PC-3 (cell line): ENCODE data around the gene KLRC1. TPM values are rescaled to one million over a fixed set of nuclear protein-coding genes. Genes with fewer than 3 reads are reported as not detected.

ENCODE experiments used
- ATAC-seq: fragments of 200-7000 bp; cut with Tn5 transposase; 2 replicates; pipeline ENCODE4 v1.9.1; 2020; ENCODE audit warnings: mild to moderate bottlenecking, moderate library complexity
- Bru-seq: library from RNA; stranded (reverse); fragments of 400-500 nt; gene quantifications from one replicate; lab custom pipeline; 2021; lab: Mats Ljungman, UMichigan
- BruChase-seq, 2 experiments: library from RNA; stranded (reverse); fragments of 400-500 nt; gene quantifications; one replicate each; lab custom pipeline; 2021; lab: Mats Ljungman, UMichigan
- BruUV-seq: library from RNA; stranded (reverse); fragments of 400-500 nt; replicated peaks from 2 replicates; lab custom pipeline; 2021; lab: Mats Ljungman, UMichigan
- CTCF ChIA-PET: fragments of 300-600 bp; sonication (Branson Sonifier 250); formaldehyde crosslinking; loops from one replicate; lab custom pipeline; 2022; ENCODE audit warnings: antibody characterized with exemption; lab: Charles Lee
- POLR2A ChIA-PET: fragments of 300-600 bp; sonication (Branson Sonifier 250); formaldehyde crosslinking; loops from one replicate; lab custom pipeline; 2022; ENCODE audit warnings: antibody characterized with exemption; ENCODE audit not compliant: unreplicated experiment; lab: Charles Lee
- DNase-seq: peaks from one replicate; pipeline ENCODE4 v3.0.0-alpha.2; 2015
- H2AFZ ChIP-seq: fragments of 300-600 bp; sonication (generic); 2 replicates; pipeline ENCODE4 v1.6.0; 2016; ENCODE audit warnings: antibody characterized with exemption, low read length
- H3F3A ChIP-seq: fragments of 300-600 bp; sonication (generic); one replicate; pipeline ENCODE4 v1.6.0; 2017; ENCODE audit warnings: antibody characterized with exemption, low read length, control low read depth, mild to moderate bottlenecking; ENCODE audit not compliant: unreplicated experiment
- H3K27ac ChIP-seq: fragments of 300-600 bp; sonication (generic); 2 replicates; pipeline ENCODE4 v1.5.1; 2016; ENCODE audit warnings: mild to moderate bottlenecking, low read length
- H3K27me3 ChIP-seq: fragments of 300-600 bp; sonication (generic); 2 replicates; pipeline ENCODE4 v1.6.1; 2016; ENCODE audit warnings: low read length, mixed read lengths
- H3K36me3 ChIP-seq: fragments of 300-600 bp; sonication (generic); 2 replicates; pipeline ENCODE4 v1.6.1; 2016; ENCODE audit warnings: low read depth, mixed run types, low read length, mixed read lengths
- H3K4me1 ChIP-seq: fragments of 300-600 bp; sonication (generic); 2 replicates; pipeline ENCODE4 v1.5.1; 2016; ENCODE audit warnings: low read length; ENCODE audit not compliant: insufficient read depth
- H3K4me2 ChIP-seq: fragments of 300-600 bp; sonication (generic); 2 replicates; pipeline ENCODE4 v1.6.0; 2016; ENCODE audit warnings: low read length
- H3K4me3 ChIP-seq: fragments of 300-600 bp; sonication (generic); 2 replicates; pipeline ENCODE4 v1.5.1; 2016; ENCODE audit warnings: mild to moderate bottlenecking, low read length, mixed read lengths
- H3K79me2 ChIP-seq: fragments of 300-600 bp; sonication (generic); 2 replicates; pipeline ENCODE4 v1.6.1; 2017; ENCODE audit warnings: low read length, mixed read lengths
- H3K9ac ChIP-seq: fragments of 300-600 bp; sonication (generic); 2 replicates; pipeline ENCODE4 v1.6.0; 2016; ENCODE audit warnings: mild to moderate bottlenecking, low read length
- H3K9me2 ChIP-seq: fragments of 300-600 bp; sonication (generic); replicated peaks from 2 replicates; pipeline ENCODE4 v1.6.1; 2016; ENCODE audit warnings: mixed run types, low read length, mixed read lengths
- H3K9me3 ChIP-seq: fragments of 300-600 bp; sonication (generic); 2 replicates; pipeline ENCODE4 v1.6.1; 2016; ENCODE audit warnings: low read length, mixed read lengths
- H4K20me1 ChIP-seq: fragments of 300-600 bp; sonication (generic); 2 replicates; pipeline ENCODE4 v1.6.1; 2016; ENCODE audit warnings: low read length, mixed read lengths
- EZH2 ChIP-seq: fragments of 300-600 bp; sonication (generic); IDR thresholded peaks from one replicate; pipeline ENCODE4 v1.6.1; 2017; ENCODE audit warnings: antibody characterized with exemption, mild to moderate bottlenecking, low read length; ENCODE audit not compliant: unreplicated experiment
- EZH2phosphoT487 ChIP-seq: fragments of 300-600 bp; sonication (generic); IDR thresholded peaks from 2 replicates; pipeline ENCODE4 v1.6.1; 2018; ENCODE audit warnings: mild to moderate bottlenecking, antibody characterized with exemption, low read length, borderline replicate concordance
- intact Hi-C: fragments of 100-400 bp; cut with micrococcal nuclease; formaldehyde crosslinking; loops from 2 replicates; pipeline ENCODE4 v1.9.0; 2023
- long read RNA-seq: library from polyadenylated mRNA; unstranded; transcript quantifications from one replicate; pipeline ENCODE4 v2.0.0, GENCODE V29; 2021; ENCODE audit not compliant: unreplicated experiment
- total RNA-seq: library from RNA; depleted of rRNA; stranded (reverse); fragments of >200 nt; gene quantifications from 2 replicates; pipeline ENCODE4 v1.2.3, GENCODE V29; 2014; rRNA removed
- TF ChIP-seq, protein P1 (sequence below): fragments of 300-600 bp; sonication (generic); conservative IDR thresholded peaks from 2 replicates; pipeline ENCODE4 v1.5.1; 2017; ENCODE audit warnings: antibody characterized with exemption, low read depth, mild to moderate bottlenecking, low read length

The KLRC1 gene
- total RNA-seq (not detected in 2 replicates), Bru-seq, nascent RNA (percentile 6 among the genes with signal in this experiment), BruChase-seq, experiment 1, labeled RNA remaining after a 6-hour chase (percentile 19 among the genes with signal in this experiment), BruChase-seq, experiment 2, labeled RNA remaining after a 2-hour chase (percentile 17 among the genes with signal in this experiment)
- long read RNA-seq: 0 reads

DNA sequence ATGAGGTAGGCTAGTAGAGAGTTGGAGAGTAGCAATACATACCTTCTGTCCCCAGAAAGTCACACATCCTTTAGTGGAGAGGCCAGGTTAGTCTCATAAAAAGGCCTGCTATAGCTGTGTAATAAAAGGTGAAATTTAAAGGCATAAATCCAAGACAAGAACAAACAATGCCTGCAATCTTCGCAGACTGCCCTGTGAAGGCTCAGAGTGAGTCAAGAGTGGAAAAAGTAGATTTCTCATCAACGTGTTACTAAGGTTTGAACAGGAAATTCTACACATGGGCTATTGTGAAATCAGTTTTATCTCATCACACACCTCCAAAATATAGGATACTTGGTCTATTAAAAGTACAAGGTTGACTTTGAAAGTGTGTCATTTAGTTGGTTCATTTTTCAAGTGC is at the start of gene KLRC1:
TSS of gene KLRC1 (minus strand) at position 222 of the 400 bp plus-strand sequence. CDS start 2,221 bp downstream, outside the sequence.
- H3K27ac ChIP-seq: no peak within 1 kb of the TSS
- intact Hi-C loops: no loop called here
- CTCF ChIA-PET: no interaction called here
- no peaks in the 10 kb centered on the region for H3K9me2 ChIP-seq
- peak; percentile 50 for ATAC-seq
- H3K79me2 ChIP-seq: no peaks in the 10 kb centered on the region
- H4K20me1 ChIP-seq: no peaks in the 10 kb centered on the region
- no peak within 1 kb of the TSS for H3K4me3 ChIP-seq
- no peaks in the 10 kb centered on the region for H3K36me3 ChIP-seq
- POLR2A ChIA-PET: no interaction called here
- no peaks in the 10 kb centered on the region for H3K9me3 ChIP-seq
- H3K9ac ChIP-seq: no peak within 1 kb of the TSS
- H2AFZ ChIP-seq: no peak within 1 kb of the TSS
- H3K4me1 ChIP-seq: 0 out of 2 replicates have a peak, but pooled peaks cover 4% of the 10 kb centered on the region
- TF ChIP-seq EZH2: no peak
- TF ChIP-seq, protein P1, sequence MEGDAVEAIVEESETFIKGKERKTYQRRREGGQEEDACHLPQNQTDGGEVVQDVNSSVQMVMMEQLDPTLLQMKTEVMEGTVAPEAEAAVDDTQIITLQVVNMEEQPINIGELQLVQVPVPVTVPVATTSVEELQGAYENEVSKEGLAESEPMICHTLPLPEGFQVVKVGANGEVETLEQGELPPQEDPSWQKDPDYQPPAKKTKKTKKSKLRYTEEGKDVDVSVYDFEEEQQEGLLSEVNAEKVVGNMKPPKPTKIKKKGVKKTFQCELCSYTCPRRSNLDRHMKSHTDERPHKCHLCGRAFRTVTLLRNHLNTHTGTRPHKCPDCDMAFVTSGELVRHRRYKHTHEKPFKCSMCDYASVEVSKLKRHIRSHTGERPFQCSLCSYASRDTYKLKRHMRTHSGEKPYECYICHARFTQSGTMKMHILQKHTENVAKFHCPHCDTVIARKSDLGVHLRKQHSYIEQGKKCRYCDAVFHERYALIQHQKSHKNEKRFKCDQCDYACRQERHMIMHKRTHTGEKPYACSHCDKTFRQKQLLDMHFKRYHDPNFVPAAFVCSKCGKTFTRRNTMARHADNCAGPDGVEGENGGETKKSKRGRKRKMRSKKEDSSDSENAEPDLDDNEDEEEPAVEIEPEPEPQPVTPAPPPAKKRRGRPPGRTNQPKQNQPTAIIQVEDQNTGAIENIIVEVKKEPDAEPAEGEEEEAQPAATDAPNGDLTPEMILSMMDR: no peak
- TF ChIP-seq EZH2phosphoT487: no peak
- no peaks in the 10 kb centered on the region for H3F3A ChIP-seq
- DNase-seq: peak; percentile 64
- H3K4me2 ChIP-seq: no peak within 1 kb of the TSS
- H3K27me3 ChIP-seq: no peaks in the 10 kb centered on the region
- no TSS peak for BruUV-seq

DNA sequence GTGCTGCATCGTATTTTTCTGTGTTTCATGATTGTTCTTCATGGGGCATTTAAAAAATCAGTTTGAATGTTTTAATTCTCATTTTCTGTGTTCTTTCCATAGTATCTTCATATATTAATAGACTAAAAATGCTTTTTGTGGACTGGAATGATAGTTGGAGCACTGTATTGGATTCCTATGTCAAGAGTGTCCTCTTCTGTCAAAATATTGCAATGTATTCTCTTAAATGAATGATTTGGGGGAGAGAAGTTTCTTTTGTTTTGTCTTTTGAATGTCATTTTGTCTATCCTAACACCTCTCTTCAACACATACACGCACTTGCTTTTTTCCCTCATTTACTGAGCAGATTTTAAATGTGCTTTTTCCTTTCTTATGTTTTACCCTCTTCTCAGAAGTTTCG is 47.9 kb upstream of the KLRC1 start:
- peak; percentile 25 for DNase-seq
- H3K79me2 ChIP-seq: no peaks in the 10 kb centered on the region
- H3K4me2 ChIP-seq: peak overlapping the region; percentile 34; the same call in 1 of the 2 replicates

More for the DNA sequence above, 47.9 kb upstream of the KLRC1 start:
- Histone ChIP-seq H3K27me3 (no peaks in the 10 kb centered on the region), H3K4me1 (no peaks in the 10 kb centered on the region), H3K9me2 (no peaks in the 10 kb centered on the region), H4K20me1 (no peaks in the 10 kb centered on the region), H2AFZ (peak overlapping the region; percentile 53; the same call in 1 of the 2 replicates), H3K36me3 (no peaks in the 10 kb centered on the region), H3K4me3 (no peak overlapping the region), H3K9me3 (no peaks in the 10 kb centered on the region), H3K27ac (no peak overlapping the region), H3K9ac (no peak overlapping the region), H3F3A (no peaks in the 10 kb centered on the region)
- ATAC-seq: no peak
- CTCF ChIA-PET: interaction anchor here (1.0 kb wide), 1 partner anchor 134 kb away, joined by 3 read pairs; no protein-coding TSS in a partner anchor
- TF ChIP-seq EZH2: no peak
- TF ChIP-seq, protein P1: peak; percentile 47
- intact Hi-C loops: loop anchor here (1.0 to 10.0 kb wide), 4 partner anchors 62 to 265 kb away; no protein-coding TSS in a partner anchor
- POLR2A ChIA-PET: no interaction called here
- no TSS peak for BruUV-seq
